ENCODE measurements around the gene LRRC75A.

LRRC75A gene

GRCh38 chr17:16494059-16494458 lies 2.1 kb upstream of the LRRC75A start:
- no peak for DNase-seq (ENCODE audit: low read depth in 2 of 2)

GRCh38 chr17:16493531-16494046 lies 1.6 kb upstream of the LRRC75A start:
- DNase-seq (ENCODE audit: low read depth in 2 of 2), result no peak

GRCh38 chr17:16492613-16493530 lies 879 bp upstream of the LRRC75A start:
- DNase-seq (ENCODE audit: low read depth in 2 of 2), result no peak

- peak in 1 of 2 donors; percentile 1 for DNase-seq (ENCODE audit: low read depth in 2 of 2)
Observed at GRCh38 chr17:16491131-16491702, 776 bp downstream of the LRRC75A start.

- DNase-seq (ENCODE audit: low read depth in 2 of 2), result no peak
Observed at GRCh38 chr17:16489431-16489830, 2.6 kb downstream of the LRRC75A start.

- no peak for DNase-seq (ENCODE audit: low read depth in 2 of 2)
Observed at GRCh38 chr17:16488968-16489337, 3.0 kb downstream of the LRRC75A start.

- no peak for DNase-seq (ENCODE audit: low read depth in 2 of 2)
Observed at GRCh38 chr17:16488186-16488967, 3.6 kb downstream of the LRRC75A start.

- no peak for DNase-seq (ENCODE audit: low read depth in 2 of 2)
Observed at GRCh38 chr17:16486373-16487250, 5.4 kb downstream of the LRRC75A start.

GRCh38 chr17:16484445-16485175 lies 7.4 kb downstream of the LRRC75A start:
- DNase-seq (ENCODE audit: low read depth in 2 of 2), result no peak

- DNase-seq (ENCODE audit: low read depth in 2 of 2), result no peak
Observed at GRCh38 chr17:16483021-16483645, 8.9 kb downstream of the LRRC75A start.

GRCh38 chr17:16482253-16482652 lies 9.7 kb downstream of the LRRC75A start:
- no peak for DNase-seq (ENCODE audit: low read depth in 2 of 2)

- no peak for DNase-seq (ENCODE audit: low read depth in 2 of 2)
Observed at GRCh38 chr17:16480995-16481394, 11.0 kb downstream of the LRRC75A start.

- no peak for DNase-seq (ENCODE audit: low read depth in 2 of 2)
Observed at GRCh38 chr17:16479264-16479663, 12.7 kb downstream of the LRRC75A start.

- DNase-seq (ENCODE audit: low read depth in 2 of 2), result no peak
Observed at GRCh38 chr17:16478649-16479048, 13.3 kb downstream of the LRRC75A start.

GRCh38 chr17:16477666-16478065 lies 14.3 kb downstream of the LRRC75A start:
- no peak for DNase-seq (ENCODE audit: low read depth in 2 of 2)

- no peak for DNase-seq (ENCODE audit: low read depth in 2 of 2)
Observed at GRCh38 chr17:16477255-16477654, 14.7 kb downstream of the LRRC75A start.

- DNase-seq (ENCODE audit: low read depth in 2 of 2), result no peak
Observed at GRCh38 chr17:16475179-16475704, 16.8 kb downstream of the LRRC75A start.

GRCh38 chr17:16474012-16474725 lies 17.8 kb downstream of the LRRC75A start:
- no peak for DNase-seq (ENCODE audit: low read depth in 2 of 2)

All from stimulated activated CD8-positive, alpha-beta memory T cell treated with anti-CD3 and anti-CD28 coated beads, Interleukin-2, amount 100 ng/mL, for 48 hours (primary cell).